ENCODE results near the gene GRIK5.

GRCh38 chr19:41968751-41969595, 101.0 kb downstream of the GRIK5 start:
- TF ChIP-seq CTCF (IDR thresholded peaks at IDR 0.05; ENCODE audit: low read depth, low read length, missing input control) (no peak), MAX (IDR thresholded peaks at IDR 0.05) (no peak), EGR1 (IDR thresholded peaks at IDR 0.05; ENCODE audit: low read depth in 2 of 2) (no peak), JUND (IDR thresholded peaks at IDR 0.05) (no peak), ZBTB33 (IDR thresholded peaks at IDR 0.05) (no peak), REST (IDR thresholded peaks at IDR 0.05) (no peak), RAD21 (IDR thresholded peaks at IDR 0.05) (no peak)

Data from liver (tissue), 3 donors.